Islet precursor cell (in vitro differentiated cells): ENCODE results near the gene SLC6A9.

ENCODE experiments used
- DNase-seq: peaks from one replicate; pipeline ENCODE4 v3.0.0-alpha.2; 2018

Gene SLC6A9

GRCh38 chr1:43981636-43982035, 49.6 kb downstream of the SLC6A9 start:
- DNase-seq = no peak

DNA sequence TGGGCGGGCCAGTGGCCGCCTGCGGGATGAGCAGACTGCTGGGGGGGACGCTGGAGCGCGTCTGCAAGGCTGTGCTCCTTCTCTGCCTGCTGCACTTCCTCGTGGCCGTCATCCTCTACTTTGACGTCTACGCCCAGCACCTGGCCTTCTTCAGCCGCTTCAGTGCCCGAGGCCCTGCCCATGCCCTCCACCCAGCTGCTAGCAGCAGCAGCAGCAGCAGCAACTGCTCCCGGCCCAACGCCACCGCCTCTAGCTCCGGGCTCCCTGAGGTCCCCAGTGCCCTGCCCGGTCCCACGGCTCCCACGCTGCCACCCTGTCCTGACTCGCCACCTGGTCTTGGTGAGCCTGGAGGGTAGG, 50.1 kb downstream of the SLC6A9 start:
- DNase-seq = no peak

GRCh38 chr1:43980255-43981134, 50.8 kb downstream of the SLC6A9 start:
- no peak for DNase-seq

DNA sequence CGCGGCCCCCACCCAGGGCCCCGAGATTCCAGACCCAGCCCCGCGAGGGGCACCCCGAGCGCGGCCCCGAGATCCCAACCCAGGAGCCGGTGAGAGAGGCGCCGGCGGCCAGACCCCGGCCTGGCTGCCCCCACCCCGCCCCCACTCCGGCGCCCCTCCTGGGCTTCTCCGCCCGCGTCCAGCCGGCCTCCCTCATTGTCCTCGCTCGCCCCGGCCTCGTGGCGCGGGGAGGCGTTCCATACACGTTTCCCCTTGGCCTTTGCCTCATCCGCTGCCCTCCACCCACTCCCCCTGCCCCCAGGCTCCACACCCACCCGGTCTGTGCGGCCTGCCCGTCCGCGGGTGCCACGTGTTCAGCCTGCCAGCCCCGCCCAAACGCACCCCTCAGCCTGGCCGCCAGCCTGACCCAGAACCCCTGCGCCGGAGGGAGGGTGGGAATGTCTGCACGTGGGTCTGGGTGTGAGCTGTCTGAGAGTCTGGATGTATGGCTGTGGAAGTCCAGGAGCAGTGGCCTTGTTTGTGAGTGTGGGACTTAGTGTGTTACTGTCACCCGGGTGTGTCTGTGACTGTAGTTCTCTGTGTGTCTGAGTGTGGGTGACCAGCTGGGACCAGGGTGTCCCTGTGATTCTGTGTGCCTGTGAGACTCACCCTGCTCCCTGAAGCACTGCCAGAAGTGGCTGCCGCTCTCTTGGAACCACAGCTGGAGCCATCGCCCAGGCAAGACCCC, 51.6 kb downstream of the SLC6A9 start:
- no peak for DNase-seq

DNA sequence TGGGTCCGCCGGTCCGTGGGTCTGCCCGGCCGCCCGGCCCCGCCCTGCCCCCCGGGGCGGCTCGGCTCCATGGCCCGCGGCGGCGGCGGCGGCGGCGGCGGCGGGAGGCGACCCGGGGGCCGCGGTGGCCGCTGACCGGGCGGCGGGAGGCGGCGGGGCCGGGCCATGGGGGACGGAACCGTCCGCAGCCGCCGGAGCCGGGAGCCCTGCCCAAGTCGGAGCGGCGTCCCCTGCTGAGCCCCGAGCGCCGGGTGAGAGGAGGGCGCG, 52.1 kb downstream of the SLC6A9 start:
- no peak for DNase-seq

DNA sequence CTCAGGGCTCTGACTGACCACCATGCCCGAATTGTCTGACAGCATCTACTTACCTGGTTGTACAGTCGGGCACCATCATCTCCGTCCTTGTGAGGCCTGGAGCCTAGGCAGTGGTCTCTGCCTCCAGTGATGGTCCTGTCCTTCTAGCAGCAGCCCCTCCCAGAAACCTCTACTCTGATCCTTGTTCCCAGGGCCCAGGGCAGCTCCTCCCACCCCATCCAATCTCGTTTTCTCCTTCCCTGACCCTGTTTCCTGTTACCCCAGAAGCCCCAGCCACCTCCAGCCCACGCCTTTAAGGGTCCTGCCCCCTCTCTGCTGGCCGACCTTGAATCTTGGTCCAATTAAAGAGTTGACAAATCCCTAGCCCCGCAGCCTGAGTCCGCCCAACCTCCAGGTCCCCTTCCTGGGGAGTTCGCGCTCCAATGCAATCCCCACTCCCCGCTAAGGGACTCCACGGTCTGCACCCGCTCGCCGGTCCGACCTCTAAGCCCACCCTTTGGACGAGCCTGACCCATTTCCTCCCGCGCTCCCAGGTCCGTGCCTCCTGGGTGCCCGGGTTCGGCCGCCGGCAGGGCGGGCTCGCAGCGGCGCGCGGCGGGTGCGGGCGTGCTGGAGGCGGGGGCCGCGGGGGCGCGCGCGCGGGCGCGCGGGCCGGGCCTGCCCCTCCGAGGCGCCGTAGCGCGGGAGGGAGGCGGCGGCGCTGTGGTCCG, 52.6 kb downstream of the SLC6A9 start, which contains the start of gene B4GALT2:
Gene B4GALT2, plus strand, starts transcription at position 660 of the 710 bp plus-strand sequence. CDS start 1,951 bp downstream, outside the sequence.
- DNase-seq = no peak

GRCh38 chr1:43978264-43978550, 53.1 kb downstream of the SLC6A9 start:
- no peak for DNase-seq

GRCh38 chr1:43977376-43978263, 53.6 kb downstream of the SLC6A9 start:
- DNase-seq = no peak

DNA sequence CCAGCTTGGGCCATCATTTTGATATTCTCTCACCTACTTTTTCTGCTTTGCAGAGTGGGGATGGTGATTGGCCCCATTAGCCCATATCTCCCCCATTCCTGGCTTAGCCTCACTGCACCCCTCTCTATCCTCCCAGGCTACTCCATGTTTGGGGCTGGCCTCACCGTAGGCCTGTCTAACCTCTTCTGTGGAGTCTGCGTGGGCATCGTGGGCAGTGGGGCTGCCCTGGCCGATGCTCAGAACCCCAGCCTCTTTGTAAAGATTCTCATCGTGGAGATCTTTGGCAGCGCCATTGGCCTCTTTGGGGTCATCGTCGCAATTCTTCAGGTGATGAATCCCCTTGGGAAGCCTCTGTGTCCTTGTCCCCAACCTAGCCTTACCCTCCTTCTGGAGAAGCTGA, 54.4 kb downstream of the SLC6A9 start:
- DNase-seq = no peak

GRCh38 chr1:43976045-43976444, 55.2 kb downstream of the SLC6A9 start:
- no peak for DNase-seq

DNA sequence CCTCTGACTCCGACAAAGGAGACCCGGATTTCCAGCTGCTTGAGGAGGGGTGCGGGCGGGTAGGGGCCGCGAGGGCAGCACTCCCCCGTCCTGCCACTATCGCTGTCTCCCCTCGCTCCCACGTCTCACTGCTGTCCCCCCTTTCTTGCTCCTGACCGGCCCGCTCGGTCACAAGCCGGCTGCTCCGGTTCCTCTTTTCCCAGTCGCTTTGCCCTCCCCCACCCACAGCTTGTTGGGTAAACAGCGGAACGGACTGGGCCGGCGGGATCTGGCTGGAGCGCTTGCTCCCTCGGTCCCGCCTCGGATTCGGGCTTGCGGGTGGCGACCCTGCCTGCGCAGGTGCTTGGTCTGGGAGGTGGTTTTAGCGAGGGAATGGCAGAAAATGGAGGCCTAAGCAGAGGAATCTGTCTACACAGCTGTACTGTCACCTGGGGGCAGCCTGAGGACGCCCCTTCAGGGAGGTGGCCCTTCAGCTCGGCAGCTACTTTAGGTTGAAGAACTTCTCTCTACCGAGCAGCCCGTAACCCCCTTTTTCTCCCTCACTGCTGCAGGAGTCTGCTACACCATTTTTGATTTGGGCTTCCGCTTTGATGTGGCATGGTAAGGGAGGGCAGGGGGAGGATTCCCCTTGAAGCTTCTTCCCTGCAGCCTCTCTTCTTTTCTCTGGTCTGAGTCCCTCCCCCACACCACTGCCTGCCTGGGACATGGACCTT, 55.9 kb downstream of the SLC6A9 start:
- no peak for DNase-seq

- peak; percentile 97 for DNase-seq
These were observed 56.6 kb downstream of the SLC6A9 start, which contains the start of gene ATP6V0B for GRCh38 chr1:43974443-43975248. ATP6V0B (plus strand) TSS chr1:43974960; CDS start chr1:43975041, 81 bp downstream.

GRCh38 chr1:43973981-43974442, 57.2 kb downstream of the SLC6A9 start:
- DNase-seq = no peak

GRCh38 chr1:43971336-43971980, 59.8 kb downstream of the SLC6A9 start:
- DNase-seq = no peak

- DNase-seq = no peak
These were observed 60.4 kb downstream of the SLC6A9 start for GRCh38 chr1:43970911-43971310.

DNA sequence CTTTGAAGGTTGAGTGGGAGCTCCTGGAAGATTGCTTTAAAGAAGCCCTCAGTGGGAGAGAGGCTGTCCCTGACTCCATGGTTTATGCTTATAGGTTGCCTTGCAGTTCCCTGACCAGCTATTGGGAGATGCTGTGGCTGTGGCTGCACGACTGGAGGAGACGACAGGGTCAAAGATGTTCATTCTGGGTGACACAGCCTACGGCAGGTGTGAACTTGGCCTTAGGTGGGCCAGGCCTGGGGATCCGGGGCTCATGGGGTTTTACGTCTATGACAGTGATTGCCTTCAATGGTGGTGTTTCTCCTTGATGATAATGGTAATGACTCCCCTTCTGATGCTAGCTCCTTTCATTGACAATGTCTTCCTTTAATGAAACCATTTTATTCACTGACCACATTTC, 60.8 kb downstream of the SLC6A9 start:
- no peak for DNase-seq

DNA sequence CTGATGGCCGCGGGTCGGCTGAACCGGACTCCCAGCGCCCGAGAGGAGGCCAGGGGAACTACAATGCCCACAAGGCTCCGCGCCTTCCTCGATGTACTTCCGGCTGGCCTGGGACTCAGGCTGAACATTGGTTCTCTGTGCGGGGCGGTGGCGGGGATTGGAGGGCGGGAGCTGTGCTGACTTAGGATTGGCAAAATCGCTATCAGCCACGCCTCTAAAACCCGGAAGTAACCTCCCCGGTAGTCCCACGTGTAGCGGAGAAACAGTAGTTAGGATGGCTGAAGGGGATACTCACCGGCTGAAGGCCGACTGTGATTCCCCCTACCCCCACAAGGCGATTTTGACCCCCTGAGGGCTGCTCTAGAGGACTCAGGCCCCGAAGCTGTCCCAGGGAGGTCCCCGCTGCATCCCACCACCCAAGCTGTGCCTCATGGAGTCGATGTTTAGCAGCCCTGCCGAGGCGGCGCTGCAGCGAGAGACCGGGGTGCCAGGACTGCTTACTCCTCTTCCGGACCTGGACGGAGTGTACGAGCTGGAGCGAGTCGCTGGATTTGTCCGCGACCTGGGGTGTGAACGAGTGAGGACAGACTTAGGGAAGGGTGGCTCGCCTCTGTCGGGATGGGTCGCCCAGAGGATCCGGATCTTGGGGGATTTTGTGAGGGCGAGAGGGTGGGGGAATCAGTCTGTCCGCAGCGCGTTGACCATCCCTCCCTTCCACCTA, 61.4 kb downstream of the SLC6A9 start, which contains the start of gene DPH2:
Gene DPH2, plus strand, starts transcription at position 265 of the 721 bp plus-strand sequence. Its CDS starts 166 bp downstream, at position 431.
- peak; percentile 99 for DNase-seq

GRCh38 chr1:43969416-43969745, 61.9 kb downstream of the SLC6A9 start:
- DNase-seq = no peak

DNA sequence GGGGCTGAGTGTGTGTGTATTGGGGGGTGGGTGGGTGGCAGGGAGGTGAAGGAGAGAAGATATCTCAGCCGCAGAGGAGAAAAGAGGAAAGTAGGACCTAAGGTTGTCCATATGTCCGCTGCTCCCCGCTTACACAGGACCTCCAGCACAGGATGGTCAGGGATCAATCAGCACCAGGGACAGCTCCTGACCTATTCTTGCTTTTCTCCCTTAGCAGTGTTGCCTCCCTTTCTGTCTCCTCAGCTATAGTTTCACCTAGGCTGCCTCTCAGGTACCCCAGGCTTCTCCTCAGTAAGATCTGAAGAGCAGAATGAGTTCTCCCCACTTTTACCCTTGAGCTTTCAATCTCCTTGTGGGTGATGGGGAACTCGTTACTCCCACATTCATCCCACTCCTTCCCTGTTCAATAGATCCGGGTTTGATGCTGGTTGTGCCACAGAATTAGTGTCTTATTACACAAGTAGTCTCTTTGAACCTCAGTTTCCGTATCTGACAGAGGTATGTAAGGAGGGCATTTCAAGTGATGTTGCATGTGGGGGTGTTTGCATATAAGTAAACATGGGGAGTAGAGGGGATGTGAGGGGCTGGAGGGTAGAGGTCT, 62.8 kb downstream of the SLC6A9 start:
- peak; percentile 74 for DNase-seq
